HG03025 (cell line): ENCODE results near the gene DENND6B.

ENCODE experiments used
- ATAC-seq: cut with Tn5 transposase; IDR thresholded peaks from one replicate; pipeline ENCODE4 v1.9.1; 2021; ENCODE audit warnings: mild to moderate bottlenecking, moderate library complexity; ENCODE audit not compliant: unreplicated experiment, low FRiP score

DENND6B gene

DNA sequence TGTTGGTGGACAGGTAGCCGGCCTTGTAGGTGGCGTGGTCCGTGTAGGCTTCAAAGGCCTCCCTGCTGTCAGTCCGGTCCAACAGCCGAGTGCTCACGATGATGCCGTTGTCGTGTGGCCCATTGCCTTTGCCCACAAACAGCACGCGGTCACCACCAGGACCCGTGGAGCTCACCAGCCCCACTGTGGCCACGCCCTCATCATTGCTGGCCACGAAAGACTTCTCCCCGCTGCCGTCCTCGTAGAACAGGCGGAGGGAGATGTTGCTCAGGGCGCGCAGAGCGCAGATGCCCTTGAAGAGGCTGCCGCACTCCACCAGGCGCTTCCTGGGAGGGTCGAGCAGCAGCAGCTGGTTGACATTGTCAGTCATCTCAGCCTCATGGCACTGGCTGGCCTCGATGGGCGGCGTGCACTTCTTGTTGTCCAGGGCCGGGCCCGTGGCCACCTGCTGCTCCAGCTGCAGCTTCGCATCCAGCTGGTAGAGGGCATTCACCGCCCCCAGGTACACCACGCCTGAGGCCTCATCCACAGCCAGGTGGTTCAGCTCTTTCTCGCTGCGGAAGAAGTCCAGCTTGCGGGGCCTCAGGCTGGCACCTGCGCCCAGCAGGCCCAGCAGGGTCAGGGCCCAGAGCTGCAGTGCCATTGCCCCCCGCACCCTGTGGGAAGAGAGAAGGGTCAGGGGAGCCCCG, 36.7 kb downstream of the DENND6B start:
- no peak for ATAC-seq

DNA sequence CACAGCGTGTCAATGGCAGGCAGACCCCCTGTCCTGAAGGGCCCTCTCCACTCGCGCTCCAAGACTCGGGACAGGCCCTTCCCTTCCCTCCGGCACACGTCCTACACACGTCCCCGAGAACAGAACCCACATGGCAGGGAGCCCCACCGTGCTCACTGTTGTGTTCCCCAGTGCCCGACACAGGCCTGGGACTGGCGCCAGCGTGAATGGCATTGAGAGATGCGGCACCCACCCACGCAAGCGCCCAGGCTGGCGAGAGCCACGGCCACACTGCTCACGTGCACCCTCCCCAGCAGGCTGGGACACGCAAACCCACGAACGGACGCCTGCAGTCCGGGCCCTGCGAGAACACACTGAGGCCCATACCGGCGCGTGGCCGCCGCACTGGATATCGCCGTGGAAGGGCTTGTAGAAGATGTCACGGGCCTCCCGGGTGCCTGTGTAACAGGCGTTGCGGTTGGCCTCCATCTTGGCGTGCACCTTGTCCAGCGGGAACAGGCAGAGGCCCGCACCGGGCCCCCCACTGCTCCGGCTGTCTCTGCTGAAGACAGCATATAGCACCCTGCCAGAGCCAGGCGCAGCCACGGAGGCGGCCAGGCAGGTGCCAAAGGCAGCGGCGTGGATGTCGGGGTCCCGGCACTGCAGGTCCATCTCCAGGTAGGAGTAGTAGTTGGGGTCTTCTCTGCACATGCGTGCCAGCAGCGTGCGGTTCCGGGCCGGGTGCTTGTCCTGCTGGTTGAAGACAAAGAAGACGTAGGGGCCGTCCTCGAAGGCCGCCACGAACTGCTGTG, 37.5 kb downstream of the DENND6B start:
- no peak for ATAC-seq

DNA sequence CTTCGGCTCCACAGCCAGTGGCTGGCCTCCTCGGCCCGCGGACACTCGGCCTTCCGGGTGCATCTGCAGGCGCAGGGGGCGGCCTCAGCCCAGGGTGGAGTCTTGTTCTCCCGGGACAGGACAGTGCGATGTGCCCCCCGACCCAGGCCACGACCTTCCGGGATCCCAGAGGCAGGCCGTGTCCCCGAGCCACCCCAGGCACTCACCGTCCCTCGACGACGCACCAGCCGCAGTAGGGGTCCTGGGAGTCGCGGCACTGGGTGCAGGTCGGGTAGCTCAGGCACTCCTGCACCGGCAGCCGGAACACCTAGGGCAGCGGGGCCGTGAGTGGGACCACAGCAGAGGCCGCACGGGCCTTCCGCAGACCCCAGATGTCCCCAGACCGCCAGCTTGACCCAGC, 39.1 kb downstream of the DENND6B start:
- no peak for ATAC-seq

DNA sequence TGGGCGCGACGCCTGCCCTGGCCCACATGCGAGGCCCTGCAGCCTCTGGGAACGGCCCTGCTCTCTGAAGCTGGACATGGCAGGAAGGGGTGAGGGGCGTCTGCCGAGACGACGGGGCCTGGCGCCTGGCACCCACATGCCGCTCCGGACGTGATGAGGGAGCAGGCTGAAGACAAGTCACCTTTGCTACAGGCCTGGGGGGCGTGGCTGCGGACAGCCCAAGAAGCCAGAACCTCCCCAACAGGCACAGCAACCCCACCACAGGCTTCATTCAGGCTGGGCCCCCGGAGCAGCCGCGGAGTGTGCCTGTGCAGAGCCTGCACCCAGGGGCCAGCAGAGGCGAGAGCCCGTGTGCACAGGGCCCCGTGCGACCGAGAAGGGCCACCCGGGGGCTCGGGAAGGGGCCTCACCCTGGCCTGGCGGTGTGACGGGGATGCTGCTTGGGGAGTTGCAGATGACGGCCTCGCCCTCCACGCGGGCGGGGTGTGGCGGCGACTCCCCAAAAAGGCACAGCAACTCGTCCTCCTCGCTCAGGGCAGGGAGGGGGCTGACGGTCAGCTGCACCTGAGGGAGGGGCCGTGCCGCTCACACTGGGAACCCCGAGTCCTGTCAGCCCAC, 40.0 kb downstream of the DENND6B start:
- no peak for ATAC-seq

DNA sequence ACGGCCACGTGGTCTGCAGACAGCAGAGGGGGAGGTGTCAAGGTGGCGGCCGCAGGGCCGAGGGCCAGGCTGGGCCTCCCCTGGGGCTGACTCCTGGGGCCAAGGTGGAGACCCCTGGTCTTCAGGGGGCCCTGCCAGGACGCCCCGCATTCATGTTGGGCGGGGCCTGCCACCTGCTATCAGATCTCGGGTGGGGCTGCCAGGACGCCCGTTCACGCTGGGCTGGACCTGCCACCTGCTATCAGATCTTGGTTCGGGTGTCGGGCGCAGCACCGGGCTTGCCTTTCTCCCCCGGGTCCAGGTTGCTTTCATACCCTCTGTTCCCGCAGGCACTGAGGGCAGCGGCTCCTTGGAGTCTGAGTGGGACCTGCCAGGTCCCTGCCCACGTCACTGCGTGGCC, 40.5 kb downstream of the DENND6B start:
- no peak for ATAC-seq

DNA sequence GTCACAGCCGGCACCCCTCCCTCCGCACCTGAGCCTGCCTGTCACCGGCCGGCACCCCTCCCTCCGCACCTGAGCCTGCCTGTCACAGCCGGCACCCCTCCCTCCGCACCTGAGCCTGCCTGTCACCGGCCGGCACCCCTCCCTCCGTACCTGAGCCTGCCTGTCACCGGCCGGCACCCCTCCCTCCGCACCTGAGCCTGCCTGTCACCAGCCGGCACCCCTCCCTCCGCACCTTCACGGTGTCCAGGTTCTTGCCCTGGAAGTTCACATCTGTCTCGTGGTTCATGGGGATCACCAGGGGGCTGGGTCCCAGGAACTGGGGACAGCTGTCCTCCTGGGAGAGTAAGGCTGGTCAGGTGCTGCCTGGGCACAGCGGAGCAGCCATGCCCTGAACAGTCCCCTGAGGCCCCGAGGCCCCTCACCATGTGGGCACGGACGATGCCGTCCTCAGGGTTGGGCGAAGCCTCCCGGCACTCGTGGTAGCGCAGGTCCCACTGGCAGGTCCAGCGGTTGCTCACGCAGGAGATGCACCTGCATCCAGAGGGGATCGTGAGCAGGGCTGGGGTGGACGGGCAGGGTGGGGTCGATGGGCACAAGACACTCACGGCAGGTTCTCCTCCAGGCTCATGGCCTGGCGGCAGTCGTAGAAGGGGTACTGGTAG, 41.1 kb downstream of the DENND6B start:
- no peak for ATAC-seq

DNA sequence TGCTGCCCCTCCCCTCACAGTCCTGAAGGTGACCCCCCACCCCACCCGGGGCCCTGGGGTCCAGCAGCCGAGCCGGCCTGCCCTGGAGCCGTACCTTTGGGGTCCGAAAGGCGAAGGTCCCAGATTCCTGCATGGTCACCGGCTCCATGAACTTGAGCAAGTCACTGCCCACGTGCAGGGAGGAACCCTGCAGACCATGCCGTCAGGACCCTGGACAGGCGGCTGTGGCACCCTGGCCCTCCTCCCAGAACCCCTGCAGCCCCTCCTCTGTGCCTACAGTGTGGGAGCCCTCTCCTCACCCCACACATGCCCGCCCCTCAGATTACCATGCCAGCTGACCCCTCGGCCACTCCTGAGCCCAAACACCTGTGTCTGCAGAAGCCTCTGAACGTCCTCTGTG, 42.3 kb downstream of the DENND6B start:
- ATAC-seq, result no peak

DNA sequence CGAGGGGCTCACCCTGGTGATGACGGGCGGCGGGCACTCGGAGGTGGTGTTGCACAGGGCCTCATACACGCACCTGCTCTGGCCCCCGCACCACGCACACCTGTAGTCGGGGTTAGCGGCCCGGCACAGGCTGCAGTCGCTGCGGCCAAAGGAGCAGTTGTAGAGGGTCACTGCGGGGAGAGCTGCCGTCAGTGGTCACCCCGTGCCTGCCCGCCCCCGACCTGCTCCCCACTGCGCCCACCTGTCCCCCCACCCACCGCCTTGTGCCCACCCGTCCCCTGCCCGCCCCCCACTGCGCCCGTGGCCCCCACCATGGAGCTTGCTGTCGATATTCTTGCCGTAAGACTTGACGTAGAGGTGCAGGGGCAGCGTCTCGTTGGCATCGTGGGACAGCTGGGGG, 43.0 kb downstream of the DENND6B start:
- no peak for ATAC-seq

DNA sequence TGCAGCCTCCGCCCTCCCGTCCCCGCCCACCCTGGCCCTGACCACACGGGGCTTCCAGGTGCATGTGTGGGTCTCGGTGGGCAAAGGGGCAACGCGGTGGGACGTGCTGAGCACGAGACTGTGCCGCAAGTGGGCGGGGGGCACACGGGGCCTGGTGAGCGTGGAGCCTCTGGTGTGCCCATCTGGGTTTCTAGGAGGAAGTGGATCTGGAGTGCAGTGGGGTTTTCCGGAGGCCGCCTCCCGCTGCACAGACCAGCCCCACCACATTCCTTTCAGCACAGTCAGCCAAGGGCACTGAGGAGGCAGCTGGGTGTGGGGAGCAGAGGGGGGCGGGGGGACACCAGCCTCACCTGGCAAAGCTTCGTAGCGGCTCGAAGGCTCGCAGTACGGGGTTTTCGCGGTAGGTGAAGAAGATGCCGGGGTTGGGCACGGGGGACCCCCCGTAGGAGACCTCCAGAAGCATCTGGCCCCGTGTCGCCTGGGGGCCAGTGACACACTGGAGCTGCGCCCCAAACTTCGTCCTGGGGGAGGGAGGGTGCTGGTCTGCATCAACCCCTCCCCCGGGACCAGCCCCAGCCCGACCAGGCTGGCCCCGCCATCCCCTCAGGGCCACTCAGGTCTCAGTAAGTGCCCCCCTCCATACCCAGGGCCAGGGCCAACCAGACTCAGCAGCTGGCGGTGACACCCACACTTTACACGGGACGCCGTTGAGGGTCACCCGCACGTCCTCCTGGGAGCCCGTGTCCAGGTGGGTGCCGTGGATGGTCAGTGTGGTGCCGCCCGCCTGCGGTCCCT, 44.3 kb downstream of the DENND6B start:
- no peak for ATAC-seq

DNA sequence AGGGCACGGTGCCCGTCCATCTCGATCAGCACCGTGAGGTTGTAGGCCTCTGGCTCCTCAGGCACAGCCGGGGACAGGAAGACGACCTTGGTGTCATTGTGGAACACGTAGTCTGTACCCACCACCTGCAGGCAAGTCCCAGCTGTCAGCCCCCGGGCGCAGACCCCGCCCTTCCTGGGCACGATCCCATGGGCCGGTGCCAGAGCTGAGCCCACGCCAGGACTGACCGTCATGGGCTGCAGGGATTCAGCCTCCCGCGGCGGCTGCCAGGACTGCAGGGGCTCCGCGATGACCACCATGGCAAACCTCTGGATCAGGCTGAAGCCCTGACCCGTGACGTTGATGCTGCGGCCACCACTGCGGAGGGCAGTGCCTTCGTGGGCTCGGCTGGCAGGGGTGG, 44.9 kb downstream of the DENND6B start:
- no peak for ATAC-seq

DNA sequence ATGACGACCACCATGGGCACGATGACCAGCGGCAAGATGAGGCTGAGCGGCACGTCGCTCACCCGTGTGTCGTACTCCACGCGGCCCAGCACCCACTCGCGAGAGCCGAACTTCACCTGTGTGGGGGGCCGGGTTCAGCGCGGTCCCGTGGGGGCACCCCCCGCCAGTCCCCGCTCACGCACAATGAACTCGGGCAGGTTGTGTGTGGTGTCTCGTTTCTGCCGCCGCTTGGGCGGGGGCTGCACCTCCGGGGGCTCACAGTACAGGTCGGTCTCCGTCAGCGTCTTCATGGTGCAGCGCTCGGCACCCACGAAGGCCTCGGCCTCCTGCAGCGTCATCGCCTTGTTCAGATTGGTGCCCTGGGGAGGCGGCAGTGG, 45.4 kb downstream of the DENND6B start:
- no peak for ATAC-seq

DNA sequence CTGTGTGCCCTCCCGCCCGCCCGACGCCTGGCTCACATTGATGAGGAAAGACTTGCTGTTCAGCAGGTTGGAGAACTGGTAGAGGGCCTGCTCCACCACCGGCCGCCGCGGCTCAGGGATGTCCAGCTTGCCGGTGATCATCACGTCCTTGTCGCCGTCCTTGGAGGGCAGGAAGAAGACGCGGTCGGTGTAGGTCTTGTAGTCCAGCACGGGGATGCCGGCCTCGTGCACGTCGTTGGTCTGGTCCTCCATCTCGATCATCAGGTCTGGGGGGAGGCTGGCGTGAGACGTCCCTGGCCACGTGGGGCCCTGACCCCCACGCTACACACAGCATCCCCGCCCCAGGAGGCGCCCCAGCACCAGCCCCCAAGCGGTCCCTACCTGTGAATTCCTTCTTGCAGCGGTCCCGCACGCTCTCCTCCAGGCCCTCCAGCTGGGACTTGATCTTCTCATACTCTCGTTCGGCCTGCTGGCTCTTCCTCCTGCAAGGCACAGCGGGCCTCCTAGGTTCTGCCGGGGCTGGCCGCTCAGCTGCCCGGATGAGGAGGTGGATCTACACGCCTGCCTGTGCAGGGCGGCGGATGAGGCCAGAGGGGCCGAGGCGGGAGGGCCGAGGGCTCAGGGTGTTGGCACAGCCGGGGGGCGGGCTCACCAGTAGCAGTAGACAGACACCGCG, 46.0 kb downstream of the DENND6B start:
- ATAC-seq, result no peak

DNA sequence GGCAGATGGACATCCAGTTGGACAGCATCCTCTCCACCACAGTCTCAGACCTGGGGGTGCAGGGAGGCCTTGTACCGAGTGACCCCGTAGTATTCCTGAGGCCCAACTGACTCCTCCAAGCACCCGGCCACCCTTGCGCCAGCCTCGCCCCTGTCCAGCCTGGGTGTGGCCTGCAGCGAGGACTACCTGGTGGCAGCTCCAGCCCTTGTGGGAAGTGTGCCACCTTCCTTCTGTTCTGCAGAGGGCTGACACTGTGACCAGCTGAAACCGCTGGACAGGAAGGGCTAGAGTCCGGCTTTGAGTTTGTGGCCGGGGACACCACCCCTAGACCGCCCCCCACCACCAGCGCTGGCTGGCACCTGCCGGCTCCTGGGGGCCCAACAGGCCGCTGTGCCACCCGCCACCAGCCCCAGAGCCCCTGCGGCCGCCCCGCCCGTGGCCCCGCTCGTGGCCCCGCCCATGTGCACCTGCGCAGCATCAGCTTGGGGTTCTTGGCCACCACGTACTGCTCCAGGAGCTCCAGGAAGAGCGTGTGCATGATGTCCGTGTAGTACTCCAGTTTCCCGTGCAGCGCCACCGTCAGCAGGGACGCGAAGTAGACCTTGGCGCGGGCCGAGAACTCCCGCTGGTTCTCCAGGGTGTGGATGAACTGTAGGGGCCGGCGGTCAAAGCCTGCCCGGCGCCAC, 46.6 kb downstream of the DENND6B start:
- ATAC-seq, result no peak

DNA sequence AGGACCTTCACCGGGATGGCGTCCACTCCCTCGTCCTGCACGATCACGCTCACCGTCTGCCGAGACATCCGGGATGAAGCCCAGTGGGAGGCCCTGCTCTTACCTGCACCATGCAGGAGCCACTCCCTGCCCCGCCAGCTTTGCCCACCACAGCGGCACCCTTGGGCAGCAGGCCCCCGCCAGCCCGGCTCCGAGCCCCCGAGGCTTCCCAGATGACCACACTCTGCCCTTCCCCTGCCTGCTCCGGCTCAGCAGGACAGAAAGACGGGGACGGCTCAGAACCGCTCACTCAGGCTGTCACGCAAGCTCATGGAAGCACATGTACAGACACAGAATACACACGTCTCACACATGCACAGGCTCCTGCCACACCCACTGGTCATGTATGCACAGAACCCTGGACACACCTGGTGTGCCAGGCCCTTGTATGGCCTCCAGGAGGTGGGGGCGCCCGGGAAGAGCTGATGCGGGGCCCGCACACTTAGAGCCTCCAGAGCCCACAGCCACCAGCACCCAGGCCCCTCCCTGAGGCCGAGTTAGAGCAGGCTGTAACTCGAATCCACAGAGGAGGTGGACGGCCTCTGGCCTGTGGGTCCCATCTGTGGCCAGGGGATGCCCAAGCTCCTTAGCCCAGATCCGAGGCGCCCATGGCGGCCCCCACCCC, 47.7 kb downstream of the DENND6B start:
- no peak for ATAC-seq

DNA sequence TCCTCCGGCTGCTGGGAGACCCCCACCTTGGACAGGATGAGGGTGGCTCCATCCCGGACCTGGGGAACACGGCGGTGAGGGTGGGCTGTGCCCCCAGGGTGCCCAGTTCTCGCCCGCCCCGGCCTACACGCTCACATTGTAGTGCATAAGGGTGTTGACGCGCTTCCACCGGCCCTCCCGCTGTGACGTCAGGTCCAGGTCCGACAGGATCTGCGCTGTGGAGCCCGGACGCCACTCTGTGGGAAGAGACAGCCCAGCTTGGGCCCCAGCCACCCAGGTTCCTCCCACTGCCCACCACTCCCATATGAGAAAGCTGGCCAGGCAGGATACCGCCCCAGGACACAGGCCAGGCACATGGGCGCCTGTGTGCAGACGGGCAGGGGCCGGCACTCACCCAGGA, 48.4 kb downstream of the DENND6B start:
- ATAC-seq, result no peak

DNA sequence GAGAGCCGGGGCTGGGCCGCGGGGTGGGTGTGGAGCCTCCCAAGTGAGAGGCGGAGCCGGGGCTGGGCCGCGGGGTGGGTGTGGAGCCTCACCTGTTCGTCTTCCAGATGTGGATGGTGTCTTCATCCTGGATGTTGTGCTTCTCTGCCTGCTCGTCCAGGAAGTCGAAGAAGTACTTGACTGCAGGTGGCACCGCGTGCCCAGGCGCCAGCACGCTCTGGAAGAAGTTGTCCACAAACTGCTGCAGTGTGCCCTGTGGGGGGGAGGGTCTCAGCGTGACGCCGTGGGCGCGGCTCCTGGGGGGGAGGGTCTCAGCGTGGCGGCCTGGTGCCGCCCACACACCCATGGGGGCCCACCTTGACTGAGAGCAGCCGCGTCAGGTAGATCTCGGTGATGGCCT, 49.1 kb downstream of the DENND6B start:
- ATAC-seq, result no peak

DNA sequence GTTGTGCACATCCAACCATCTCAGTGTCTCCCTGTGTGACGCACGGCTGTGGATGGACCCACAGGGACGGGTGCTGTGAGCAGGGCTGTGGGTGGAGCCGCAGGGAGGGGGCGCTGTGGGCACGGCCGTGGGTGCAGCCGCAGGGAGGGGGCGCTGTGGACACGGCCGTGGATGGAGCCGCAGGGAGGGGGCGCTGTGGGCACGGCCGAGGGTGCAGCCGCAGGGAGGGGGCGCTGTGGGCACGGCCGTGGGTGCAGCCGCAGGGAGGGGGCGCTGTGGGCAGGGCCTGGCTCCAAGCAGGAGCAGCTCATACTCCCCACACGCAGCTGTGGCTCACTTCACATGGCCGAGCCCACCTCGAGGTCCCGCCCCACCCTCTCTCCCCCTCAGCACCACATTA, 50.7 kb downstream of the DENND6B start:
- ATAC-seq, result peak; percentile 65

DNA sequence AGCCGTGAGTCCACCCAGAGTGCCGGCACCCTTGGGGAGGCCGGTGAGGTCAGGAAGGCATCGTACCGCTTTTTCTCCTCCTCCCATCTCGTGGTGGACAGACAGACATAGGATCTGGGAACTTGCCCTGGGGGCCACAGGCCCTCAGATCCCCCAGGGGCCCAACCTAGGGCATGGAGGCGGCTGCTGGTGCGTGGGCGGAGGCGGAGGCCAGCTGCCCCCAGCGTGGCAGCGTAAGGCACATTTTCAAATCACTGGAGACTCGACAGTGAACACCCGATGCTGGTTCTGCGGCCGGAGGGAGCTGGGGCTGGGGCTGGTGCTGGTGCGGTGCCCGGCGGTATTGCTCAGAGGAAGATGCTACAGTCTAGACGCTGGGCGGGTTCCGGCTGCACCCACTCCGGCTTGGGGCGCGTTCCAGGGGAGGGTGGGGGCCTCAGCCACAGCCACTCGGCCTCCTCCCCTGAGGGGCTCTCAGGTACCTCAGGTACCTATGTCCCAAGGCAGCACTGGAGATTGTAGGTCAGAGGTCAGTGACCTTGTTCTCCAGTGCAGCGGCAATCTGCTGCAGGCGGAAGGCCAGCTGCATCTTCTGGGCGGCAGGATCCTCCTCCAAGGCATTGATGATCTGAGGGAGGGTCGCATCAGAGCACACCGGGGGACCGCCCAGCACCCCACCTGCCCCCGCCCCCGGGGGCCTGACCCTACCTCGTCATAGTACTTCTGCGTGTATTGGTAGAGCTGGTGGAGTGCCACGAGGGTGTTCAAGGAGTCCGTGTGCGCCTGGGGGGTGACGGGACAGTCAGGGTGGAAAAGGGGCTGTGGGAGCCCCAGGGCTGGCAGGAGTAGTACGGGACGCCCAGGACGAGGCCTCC, 51.4 kb downstream of the DENND6B start:
- no peak for ATAC-seq
